HL-60 (cell line): ENCODE data around the gene COL6A3.

ENCODE experiments used
- CTCF ChIP-seq: IDR thresholded peaks from one replicate; pipeline ENCODE4 v1.5.1; 2011; ENCODE audit warnings: low read length, control low read depth, inconsistent platforms; ENCODE audit not compliant: insufficient read depth
- GABPA ChIP-seq: IDR thresholded peaks from 2 replicates; pipeline ENCODE4 v1.6.1; 2012; ENCODE audit warnings: low read depth
- REST ChIP-seq: IDR thresholded peaks from 2 replicates; pipeline ENCODE4 v1.6.1; 2012; ENCODE audit warnings: low read depth; ENCODE audit not compliant: insufficient replicate concordance

DNA sequence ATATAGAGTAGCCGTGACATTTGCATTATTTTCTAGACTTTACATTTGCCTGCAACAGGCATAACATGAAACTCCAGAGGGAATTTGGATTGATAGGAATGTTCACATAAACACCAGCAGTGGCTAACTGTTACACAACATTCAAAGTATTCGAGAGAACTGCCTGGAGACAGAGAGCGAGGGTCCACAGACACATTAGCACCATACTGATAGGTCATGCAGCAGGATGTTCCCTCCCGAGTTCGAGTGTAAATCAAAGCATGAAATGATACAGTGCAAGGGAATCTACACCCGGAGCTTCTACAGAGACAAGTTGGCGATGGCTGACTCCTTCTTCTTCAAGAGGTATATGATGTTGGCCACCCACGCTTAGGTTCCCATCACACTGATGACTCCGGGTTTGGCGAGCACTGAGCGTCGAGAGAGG is 89.5 kb downstream of the COL6A3 start:
- TF ChIP-seq CTCF (no peak), GABPA (no peak), REST (no peak)
